Glomerular visceral epithelial cell (primary cell): ENCODE measurements around the gene B4GALT5.

Experiments
- DNase-seq: peaks from one replicate; pipeline ENCODE4 v3.0.0-alpha.2; 2016; ENCODE audit errors: extremely low spot score

B4GALT5 gene

GRCh38 chr20:49658508-49658907, 55.2 kb downstream of the B4GALT5 start:
- DNase-seq = no peak

GRCh38 chr20:49657118-49657901, 56.4 kb downstream of the B4GALT5 start:
- DNase-seq = peak; percentile 48

GRCh38 chr20:49656304-49656703, 57.4 kb downstream of the B4GALT5 start:
- no peak for DNase-seq

GRCh38 chr20:49653925-49654434, 59.7 kb downstream of the B4GALT5 start:
- no peak for DNase-seq

- no peak for DNase-seq
Observed at GRCh38 chr20:49649672-49650071, 64.0 kb downstream of the B4GALT5 start.

- no peak for DNase-seq
Observed at GRCh38 chr20:49647550-49647949, 66.1 kb downstream of the B4GALT5 start.

GRCh38 chr20:49646528-49646927, 67.2 kb downstream of the B4GALT5 start:
- no peak for DNase-seq

GRCh38 chr20:49646126-49646525, 67.6 kb downstream of the B4GALT5 start:
- no peak for DNase-seq

- DNase-seq = no peak
Observed at GRCh38 chr20:49644980-49645565, 68.6 kb downstream of the B4GALT5 start.

GRCh38 chr20:49642816-49643215, 70.9 kb downstream of the B4GALT5 start:
- DNase-seq = no peak

GRCh38 chr20:49641683-49642656, 71.7 kb downstream of the B4GALT5 start:
- no peak for DNase-seq

- DNase-seq = no peak
Observed at GRCh38 chr20:49637046-49637637, 76.5 kb downstream of the B4GALT5 start.

- no peak for DNase-seq
Observed at GRCh38 chr20:49636447-49636846, 77.2 kb downstream of the B4GALT5 start.

- no peak for DNase-seq
Observed at GRCh38 chr20:49635866-49636265, 77.8 kb downstream of the B4GALT5 start.

- DNase-seq = no peak
Observed at GRCh38 chr20:49635166-49635565, 78.5 kb downstream of the B4GALT5 start.

GRCh38 chr20:49634116-49634515, 79.6 kb downstream of the B4GALT5 start:
- DNase-seq = no peak

GRCh38 chr20:49633643-49634042, 80.0 kb downstream of the B4GALT5 start:
- DNase-seq = no peak

GRCh38 chr20:49633023-49633422, 80.7 kb downstream of the B4GALT5 start:
- DNase-seq = no peak

- DNase-seq = no peak
Observed at GRCh38 chr20:49631856-49632418, 81.7 kb downstream of the B4GALT5 start.

GRCh38 chr20:49631061-49631716, 82.5 kb downstream of the B4GALT5 start:
- no peak for DNase-seq
